IPS DF 4.7 (cell line): ENCODE data around the gene ARHGAP25.
"Not testable (repeated sequence)": the region's sequence is repeated elsewhere in the genome, so short reads cannot be mapped to it uniquely, and the experiment has no call there.

Source experiments
- DNase-seq: peaks from one replicate; pipeline ENCODE4 v3.0.0-alpha.2; 2013; ENCODE audit warnings: low spot score; ENCODE audit errors: extremely low read depth

ARHGAP25 gene

DNA sequence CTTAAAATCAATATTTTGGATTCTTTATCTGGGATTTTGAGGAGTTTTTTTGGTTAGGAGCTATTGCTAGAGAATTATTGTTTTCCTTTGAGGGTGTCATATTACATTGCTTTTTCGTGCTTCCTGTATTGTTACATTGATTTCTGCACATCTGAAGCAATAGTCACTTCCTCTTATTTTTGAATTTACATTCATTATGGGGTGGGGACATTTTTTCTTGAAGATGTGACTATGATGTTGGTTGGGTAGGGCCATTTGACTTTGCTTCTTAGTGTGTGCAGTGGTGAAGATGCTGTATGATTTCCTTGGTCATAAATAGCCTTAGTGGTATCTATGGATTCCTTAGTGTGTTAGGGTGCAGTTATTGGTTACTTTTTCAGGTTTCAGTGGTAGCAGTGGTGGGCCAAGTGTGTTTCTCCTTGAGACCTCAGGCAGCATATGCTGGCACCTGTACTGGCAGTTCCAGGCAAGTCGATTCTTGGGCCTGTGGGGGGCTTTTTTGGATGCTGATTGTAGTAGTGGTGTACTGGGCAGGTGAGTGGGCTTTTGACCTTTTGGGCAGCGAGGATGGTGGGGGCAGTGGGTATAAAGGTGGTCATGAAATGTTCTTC lies 61.8 kb downstream of the ARHGAP25 start:
- no peak for DNase-seq

GRCh38 chr2:68798569-68798968 lies 64.0 kb downstream of the ARHGAP25 start:
- no peak for DNase-seq

- no peak for DNase-seq
These were observed 64.8 kb downstream of the ARHGAP25 start for GRCh38 chr2:68799140-68800026.

DNA sequence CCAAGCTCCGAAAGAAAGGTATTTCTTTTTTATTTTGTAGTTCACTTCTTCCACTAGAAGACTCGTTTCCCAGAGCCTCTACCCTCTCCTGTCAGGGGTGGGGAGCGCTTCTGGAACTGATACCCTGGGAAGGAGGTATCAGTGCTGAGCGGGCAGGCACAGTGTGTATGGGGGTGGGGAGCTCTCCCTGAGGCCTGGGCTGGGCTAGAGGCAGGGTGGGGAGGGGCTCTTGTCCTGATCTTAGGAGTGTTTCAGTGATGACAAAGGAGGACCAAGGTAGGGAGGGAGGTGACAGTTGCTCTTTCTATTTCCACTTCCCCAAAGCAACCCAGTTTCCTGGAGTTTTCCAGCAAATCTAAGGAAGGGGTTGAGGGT lies 65.4 kb downstream of the ARHGAP25 start:
- DNase-seq, result no peak

- no peak for DNase-seq
These were observed 65.9 kb downstream of the ARHGAP25 start for GRCh38 chr2:68800517-68800916.

- not testable (repeated sequence) for DNase-seq
These were observed 67.5 kb downstream of the ARHGAP25 start for GRCh38 chr2:68802161-68802560.

GRCh38 chr2:68805025-68805424 lies 70.4 kb downstream of the ARHGAP25 start:
- no peak for DNase-seq

DNA sequence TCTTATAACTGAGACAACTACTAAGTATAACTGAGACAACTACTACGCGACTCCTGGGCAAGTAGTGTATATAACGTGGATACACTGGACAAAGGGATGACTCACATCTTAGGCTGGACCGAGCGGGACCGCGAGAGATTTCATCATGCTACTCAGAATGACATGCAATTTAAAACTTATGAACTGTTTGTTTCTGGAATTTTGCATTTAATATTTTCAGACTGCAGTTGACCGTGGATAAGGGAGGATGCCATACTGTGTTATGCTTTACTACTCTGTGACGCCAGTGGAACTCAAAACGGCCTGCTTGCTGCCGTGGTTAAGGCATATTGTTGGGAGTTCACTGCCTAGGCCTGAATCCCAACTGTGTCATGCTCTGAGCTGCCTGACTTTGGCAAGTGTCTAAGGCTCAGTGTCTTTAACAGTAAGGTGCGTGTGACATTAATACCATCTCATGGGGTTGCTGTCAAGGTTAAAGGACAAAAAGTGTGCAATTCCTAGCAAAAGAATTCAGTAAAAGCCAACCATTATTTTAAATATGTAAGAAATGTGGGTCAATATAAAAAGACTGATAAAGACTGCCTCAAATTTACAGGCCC lies 72.0 kb downstream of the ARHGAP25 start:
- no peak for DNase-seq

GRCh38 chr2:68807821-68808266 lies 73.2 kb downstream of the ARHGAP25 start:
- DNase-seq, result no peak

DNA sequence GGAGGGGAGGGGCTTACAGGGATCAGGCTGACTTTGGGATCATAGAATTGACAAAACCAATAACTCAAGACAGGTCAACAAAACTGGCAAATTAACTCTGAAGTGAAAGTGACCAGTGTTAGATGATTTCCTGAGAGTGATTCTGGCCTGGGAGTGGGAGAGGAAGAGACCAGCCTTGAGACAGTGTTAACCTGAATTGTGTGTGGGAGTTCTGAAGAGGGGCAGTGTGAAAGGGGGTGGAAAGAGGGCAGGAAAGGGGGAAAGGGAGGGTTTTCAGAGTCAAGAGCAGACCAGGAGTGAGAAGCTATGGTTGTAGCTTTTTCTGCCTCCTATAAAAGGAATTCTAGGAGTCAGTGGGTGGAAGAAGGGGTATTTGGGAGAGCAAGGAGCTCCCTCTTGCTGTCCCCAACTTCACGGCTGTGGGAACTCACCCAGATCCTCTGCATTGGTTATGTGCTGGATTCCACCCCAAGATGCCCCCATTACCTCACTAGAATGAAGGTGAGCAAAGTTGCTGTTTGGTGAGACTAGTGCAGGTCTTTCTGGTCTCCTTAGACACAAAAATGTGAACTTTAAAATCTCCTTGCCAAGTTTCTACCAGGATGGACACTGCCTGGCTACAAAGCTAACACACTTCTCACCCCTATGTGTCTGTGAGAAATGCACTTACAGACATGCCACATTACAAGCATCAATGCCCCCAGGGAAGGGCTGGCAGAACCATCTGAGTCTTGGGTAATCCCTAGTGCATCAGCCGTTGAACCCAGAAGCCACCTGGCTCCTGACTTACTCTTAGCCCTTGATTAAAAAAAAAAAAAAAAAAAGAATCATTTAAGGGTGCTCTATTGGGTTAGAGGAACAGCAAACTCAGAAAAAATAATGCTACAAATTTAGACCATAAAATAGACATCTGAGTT lies 75.0 kb downstream of the ARHGAP25 start:
- DNase-seq, result no peak

DNA sequence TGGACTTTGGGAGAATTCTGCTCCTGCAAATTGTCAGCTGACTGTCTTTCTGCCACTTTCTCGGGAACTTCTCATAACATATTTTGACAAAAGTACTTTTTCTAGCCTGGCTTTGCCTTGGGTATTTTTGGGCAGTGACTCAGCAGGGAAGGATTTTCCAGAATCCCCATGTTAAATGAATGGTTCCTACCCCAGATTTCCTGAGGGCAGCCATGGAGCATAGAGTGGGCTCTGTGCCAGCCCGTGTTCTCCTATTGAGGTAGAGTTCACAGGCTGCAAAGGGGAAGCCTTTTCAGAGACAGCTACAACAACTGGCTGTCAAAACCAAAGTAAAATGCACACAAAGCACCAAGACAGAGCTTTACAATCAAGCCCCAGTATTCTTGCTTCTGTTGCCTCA lies 76.8 kb downstream of the ARHGAP25 start:
- DNase-seq, result no peak

DNA sequence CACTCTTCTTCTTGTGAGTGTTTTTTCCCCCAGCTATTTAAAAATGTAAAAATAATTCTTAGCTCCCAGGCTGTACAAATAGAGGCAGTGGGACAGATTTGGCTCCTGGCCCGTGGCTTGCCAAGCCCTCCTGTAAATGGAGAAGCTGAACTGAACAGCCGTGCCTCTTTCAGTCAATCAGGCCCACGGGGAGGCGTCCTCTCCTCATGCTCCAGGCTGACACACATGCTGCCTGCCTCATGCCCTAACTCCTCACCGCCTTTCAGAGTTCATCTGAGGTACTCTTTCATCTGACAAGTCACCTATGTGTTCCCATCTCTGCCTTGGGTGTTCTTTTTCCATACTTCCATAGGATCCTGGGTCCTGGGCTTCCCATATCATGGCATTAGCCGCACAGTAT lies 77.6 kb downstream of the ARHGAP25 start:
- DNase-seq, result no peak

GRCh38 chr2:68813596-68813995 lies 79.0 kb downstream of the ARHGAP25 start:
- DNase-seq, result no peak

GRCh38 chr2:68817306-68817705 lies 82.7 kb downstream of the ARHGAP25 start:
- DNase-seq, result no peak

GRCh38 chr2:68819556-68819955 lies 84.9 kb downstream of the ARHGAP25 start:
- no peak for DNase-seq

DNA sequence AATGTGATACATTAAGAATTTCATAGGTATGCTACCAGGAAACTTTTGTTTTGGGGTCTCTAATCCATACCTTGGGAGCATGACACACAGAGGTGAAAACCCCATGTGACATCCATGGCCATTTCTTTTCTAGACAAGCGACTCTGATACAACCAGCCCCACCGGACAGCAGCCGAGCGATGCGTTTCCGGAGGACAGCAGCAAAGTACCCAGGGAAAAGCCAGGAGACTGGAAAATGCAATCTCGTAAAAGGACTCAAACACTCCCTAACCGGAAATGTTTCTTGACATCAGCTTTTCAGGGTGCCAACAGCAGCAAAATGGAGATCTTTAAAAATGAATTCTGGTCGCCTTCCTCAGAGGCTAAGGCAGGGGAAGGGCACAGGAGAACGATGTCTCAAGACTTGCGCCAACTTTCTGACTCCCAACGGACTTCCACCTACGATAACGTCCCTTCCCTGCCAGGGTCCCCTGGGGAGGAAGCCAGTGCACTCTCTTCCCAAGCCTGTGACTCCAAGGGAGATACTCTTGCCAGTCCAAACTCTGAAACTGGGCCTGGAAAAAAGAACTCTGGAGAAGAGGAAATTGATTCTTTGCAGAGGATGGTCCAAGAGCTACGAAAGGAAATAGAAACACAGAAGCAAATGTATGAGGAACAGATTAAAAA lies 87.7 kb downstream of the ARHGAP25 start:
- no peak for DNase-seq

DNA sequence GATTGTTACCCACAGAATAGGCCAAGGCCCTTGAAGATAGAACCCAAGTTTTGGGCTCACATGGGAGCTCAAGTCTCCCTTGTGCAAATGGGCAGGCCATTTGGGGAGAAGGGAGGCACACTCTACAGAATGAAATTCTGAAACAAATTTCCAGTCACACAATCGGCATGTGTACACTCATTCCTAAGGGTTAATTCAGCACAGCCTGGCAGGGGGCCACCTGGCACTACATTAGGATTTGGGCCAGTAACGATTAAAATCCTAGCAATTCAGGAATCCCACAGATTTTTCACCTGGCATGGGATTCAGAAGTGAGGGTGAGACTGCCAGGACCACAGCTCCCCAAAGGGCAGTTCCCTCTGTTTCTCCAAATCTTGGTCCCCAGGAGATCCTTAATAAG lies 90.2 kb downstream of the ARHGAP25 start:
- no peak for DNase-seq

- DNase-seq, result no peak
These were observed 91.3 kb downstream of the ARHGAP25 start for GRCh38 chr2:68825866-68826265.

DNA sequence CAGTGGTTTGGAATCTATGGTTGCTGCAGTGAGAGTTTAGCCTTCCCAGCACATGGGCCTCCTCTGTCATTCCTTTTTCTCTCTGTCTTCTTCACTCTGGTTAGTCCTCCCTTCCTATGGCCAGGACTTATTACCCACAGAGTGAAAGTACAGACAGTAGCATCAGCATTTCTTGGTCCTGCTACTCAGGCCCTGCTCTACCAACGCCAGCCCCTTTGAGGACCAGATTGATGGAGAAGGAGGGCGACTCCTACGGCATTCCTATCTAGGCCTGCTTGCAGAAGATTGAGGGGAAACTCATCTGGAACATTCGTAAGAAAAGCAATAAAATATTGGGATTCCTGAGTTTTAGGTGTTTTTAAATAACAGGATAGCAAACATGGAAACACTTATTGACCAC lies 93.1 kb downstream of the ARHGAP25 start:
- no peak for DNase-seq

GRCh38 chr2:68828887-68829708 lies 94.5 kb downstream of the ARHGAP25 start:
- DNase-seq, result no peak
